ENCODE measurements around the gene OPTC.
"Not testable (repeated sequence)": the region's sequence is repeated elsewhere in the genome, so short reads cannot be mapped to it uniquely, and the experiment has no call there.

OPTC gene

GRCh38 chr1:203516906-203517305 is 23.0 kb downstream of the OPTC start:
- no peak for DNase-seq (ENCODE audit: low read depth in 2 of 2)

- no peak for DNase-seq (ENCODE audit: low read depth in 2 of 2)
These were observed 23.6 kb downstream of the OPTC start for GRCh38 chr1:203517426-203518110.

- DNase-seq (ENCODE audit: low read depth in 2 of 2), result not testable (repeated sequence)
These were observed 24.2 kb downstream of the OPTC start for GRCh38 chr1:203518139-203518538.

GRCh38 chr1:203518541-203518940 is 24.6 kb downstream of the OPTC start:
- no peak for DNase-seq (ENCODE audit: low read depth in 2 of 2)

DNA sequence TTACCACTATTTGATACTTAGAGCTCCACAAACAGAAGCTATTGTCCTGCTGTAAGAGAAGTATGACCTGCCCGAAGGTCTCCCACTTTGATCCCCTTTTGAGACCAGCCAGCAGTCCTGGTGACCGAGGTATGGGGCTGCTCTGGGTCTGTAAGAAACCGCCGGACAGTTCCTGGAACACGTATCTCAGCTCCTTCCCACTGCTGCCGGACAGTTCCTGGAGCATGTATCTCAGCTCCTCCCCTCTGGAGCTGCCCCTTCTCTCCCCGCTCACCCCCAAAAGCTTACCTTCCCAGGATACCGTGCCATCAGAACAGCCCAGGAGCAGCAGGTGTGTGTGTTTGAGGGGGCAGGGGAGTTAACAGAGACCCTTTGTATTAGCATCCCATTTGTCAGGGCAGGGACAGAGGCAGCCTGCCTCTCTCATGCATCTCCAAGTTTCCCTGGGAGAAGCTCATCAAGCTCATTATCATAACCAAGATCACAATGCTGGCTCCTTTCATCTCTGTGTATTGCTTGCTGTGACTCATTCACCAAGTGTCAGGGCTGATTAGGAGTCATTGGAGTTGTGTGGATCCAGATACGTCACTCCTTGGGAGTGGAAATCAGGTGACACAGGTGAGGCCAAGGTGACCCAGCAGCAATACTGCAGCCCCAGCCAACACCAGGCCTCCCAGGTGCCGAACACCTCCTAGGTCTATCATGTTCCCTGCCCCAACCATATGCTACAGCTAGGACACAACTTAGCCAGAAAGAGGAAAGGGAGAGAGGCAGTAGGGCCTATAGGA is 25.3 kb downstream of the OPTC start:
- DNase-seq (ENCODE audit: low read depth in 2 of 2), result no peak

DNA sequence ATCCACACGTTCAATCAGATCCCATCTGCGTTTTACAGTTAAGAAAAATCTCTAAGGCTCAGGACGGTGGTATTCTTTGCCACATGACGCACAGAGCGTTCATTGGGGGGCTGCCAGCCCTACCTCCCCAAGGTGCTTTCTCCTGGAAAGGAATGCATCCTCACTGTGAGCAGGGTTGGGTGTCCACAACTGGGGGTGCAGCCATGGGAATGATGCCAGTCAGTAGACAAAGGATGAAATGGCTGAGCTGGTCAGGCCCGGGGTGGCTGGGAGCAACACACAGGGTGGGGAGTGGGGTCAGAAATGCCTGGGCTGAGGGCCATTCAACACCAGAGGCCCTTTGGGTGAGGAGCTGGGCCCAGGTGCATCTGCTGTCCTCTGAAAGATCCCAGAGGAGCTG is 25.9 kb downstream of the OPTC start:
- no peak for DNase-seq (ENCODE audit: low read depth in 2 of 2)

- no peak for DNase-seq (ENCODE audit: low read depth in 2 of 2)
These were observed 26.4 kb downstream of the OPTC start for GRCh38 chr1:203520315-203520714.

DNA sequence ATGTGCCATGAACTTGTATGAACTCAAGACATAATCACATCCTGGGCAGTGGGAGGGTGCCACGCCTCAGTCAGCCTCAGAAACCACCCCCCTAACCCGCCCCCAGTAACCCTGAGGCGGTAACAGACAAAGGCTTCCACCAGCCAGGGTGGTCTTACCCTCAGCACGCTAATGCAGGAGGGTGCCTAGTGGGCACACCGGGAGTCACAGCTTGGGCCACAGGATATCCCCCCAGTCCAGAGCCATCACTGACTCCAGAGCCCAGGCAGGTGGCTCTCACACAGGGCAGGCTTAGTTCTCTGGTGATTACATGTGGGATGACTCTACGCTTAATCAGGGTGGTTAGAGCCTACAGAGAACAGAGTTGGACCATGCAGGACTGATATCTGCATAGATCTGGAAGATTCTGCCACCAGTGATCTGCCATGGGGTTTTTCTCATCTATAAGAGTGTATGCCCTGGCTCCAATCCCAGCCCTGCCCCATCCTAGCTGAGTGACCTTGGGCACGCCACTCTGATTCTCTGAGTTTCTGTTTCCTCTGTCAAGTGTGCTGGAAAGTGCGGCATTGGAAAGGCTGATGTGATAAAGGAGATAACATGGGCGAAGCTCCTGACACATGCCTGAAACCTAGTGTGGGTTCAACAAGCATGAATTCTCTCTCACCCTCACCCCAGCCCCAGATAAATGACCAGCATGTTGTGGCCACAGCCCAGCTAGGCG is 27.3 kb downstream of the OPTC start:
- no peak for DNase-seq (ENCODE audit: low read depth in 2 of 2)

DNA sequence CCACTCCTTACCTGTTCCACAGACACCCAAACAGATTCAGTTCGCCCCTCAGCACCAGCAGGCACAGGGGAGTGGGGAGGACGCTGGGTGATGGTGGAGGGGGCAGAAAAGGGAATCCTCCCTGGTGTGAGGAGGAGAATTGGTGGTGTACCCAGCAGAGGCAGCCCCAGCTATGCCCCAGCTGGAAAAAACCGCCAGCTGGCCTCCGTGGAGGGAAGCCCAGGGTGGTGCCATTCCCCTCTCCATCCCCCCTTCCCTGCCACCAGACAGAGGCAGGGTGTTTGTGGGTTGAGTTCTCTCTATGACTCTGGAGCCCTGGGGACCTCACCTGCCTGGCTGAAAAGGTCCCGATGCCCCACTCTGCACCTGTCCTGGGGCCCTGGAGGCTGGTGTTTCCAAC is 27.9 kb downstream of the OPTC start:
- DNase-seq (ENCODE audit: low read depth in 2 of 2), result no peak

DNA sequence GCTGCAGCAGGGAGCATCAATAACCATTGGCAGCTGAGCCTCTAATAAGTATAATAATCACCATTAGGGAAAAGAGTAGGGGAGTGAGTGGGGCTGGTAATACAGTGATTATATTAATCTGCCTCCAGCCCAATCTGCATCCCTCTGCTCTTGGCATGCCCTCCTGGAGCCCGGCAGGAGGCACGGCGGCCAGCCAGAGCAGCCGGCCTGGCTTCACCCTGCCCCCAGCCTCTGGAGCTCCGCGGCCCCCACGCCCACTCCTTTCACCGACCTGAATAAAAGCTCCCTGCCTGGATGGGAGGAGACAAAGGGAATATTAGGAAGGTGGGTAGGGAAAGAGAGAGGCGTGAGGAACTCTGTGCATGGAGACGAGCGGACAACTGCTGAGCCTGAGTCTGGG is 28.3 kb downstream of the OPTC start:
- no peak for DNase-seq (ENCODE audit: low read depth in 2 of 2)

GRCh38 chr1:203523667-203524066 is 29.7 kb downstream of the OPTC start:
- no peak for DNase-seq (ENCODE audit: low read depth in 2 of 2)

DNA sequence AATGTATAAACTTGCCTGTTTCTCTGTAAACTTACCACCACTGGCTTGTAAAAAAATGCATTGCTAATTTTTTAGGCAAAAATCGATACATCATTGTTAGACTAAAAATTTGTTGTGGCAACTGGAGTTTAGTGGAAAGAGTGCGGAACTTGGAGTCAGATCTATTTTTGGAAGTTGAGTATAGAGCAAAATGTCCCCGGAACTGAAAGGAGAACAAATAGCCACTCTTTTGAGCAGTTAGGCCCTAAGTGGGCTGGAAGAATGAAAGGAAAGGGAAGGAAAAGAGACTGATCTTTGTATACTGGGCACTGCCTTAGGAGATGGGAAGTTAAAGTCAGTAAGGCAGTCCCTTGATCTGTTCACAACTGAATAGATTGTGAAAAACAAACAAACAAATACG is 30.2 kb downstream of the OPTC start:
- no peak for DNase-seq (ENCODE audit: low read depth in 2 of 2)

- DNase-seq (ENCODE audit: low read depth in 2 of 2), result no peak
These were observed 30.9 kb downstream of the OPTC start for GRCh38 chr1:203524824-203525223.

DNA sequence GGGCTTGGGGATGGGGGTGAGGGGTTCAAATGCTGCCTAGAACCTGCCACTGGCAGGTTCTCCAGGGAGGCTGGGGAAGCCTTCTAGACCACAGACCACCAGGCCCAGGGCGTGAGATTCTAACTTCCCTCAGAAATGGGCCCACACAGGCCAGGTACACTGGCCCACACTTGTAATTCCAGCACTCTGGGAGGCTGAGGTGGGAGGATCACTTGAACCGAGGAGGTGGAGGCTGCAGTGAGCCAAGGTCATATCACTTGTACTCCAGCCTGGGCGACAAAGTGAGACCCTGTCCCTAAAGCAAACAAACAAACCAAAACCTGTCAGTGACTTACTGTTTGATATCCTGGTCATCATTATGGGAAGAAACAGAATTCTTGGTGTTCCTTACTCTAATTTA is 31.7 kb downstream of the OPTC start:
- DNase-seq (ENCODE audit: low read depth in 2 of 2), result no peak

- no peak for DNase-seq (ENCODE audit: low read depth in 2 of 2)
These were observed 32.2 kb downstream of the OPTC start for GRCh38 chr1:203526130-203526529.

DNA sequence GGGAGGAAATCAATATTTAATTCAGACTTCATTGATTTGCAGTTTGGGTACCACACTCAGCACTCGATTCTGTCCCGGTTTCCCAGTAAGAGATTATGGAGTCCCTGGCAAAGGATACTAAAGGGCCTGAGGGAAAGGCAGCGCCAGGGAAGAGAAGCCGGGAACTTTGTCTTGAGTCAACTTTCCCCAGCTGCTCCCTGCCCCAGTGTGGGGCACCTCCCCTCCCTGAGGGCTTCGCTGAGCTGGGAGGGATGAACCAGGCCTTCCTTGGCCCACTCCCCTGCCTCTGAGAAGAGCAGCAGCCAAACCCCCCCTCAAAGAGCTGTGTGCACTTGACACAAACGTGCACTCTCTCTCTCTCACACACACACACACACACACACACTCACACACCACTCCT is 32.6 kb downstream of the OPTC start:
- no peak for DNase-seq (ENCODE audit: low read depth in 2 of 2)

DNA sequence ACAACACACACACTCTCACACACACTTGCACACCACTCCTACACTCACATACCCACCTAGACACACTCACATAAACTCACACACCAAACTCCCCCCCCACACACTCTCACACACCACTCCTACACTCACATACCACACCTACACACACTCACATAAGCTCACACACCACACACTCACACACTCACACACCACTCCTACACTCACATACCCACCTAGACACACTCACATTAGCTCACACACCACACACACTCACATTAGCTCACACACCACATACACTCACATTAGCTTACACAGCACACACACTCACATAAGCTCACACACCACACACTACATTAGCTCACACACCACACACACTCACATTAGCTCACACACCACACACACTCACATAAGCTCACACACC is 33.1 kb downstream of the OPTC start:
- no peak for DNase-seq (ENCODE audit: low read depth in 2 of 2)

DNA sequence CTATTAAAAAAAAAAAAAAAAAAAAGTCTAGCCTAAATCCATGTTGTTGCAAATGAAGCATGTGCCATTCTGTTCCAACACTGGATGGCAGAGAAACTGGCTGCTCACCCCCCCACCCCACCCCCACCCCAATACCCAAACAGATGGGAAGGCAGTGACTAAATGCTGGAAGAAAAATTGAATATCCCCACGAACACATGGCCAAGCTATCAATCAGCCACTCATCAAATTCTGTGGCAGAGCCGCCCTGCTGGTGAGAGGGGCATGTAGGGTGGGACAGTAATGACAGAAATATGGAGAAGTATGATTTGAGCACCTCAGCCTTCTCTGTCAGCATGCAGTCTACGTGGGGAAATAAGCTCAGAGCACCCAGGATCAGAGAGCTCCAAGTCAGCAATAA is 34.1 kb downstream of the OPTC start:
- no peak for DNase-seq (ENCODE audit: low read depth in 2 of 2)

DNA sequence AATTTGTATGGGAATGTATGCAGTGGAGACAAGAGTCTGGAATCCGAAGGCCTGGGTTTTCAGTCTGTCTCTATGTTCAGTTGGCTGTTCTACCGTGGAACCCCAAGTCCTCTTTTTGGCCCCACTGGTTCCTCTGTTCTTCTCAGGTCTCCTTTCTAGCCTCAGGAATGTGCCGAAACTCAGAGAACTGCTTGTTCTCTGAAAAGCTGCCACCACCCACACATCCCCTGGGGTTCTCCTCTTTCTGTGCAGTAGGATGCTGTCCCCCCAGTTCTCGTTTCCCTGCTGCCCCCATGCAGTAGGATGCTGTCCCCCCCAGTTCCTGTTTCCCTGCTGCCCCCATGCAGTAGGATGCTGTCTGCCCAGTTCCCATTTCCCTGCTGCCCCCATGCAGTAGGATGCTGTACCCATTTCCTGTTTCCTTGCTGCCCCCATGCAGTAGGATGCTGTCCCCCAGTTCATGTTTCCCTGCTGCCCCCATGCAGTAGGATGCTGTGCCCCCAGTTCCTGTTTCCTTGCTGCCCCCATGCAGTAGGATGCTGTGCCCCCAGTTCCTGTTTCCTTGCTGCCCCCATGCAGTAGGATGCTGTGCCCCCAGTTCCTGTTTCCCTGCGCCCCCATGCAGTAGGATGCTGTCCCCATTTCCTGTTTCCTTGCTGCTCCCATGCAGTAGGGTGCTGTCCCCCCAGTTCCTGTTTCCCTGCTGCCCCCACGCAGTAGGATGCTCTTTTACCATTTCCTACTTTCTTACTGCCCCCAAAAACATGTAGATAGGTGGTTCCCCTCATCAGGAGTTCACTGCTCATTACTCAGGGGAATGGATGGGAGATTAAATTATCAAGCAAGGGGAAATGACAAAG is 35.3 kb downstream of the OPTC start:
- DNase-seq (ENCODE audit: low read depth in 2 of 2), result no peak

DNA sequence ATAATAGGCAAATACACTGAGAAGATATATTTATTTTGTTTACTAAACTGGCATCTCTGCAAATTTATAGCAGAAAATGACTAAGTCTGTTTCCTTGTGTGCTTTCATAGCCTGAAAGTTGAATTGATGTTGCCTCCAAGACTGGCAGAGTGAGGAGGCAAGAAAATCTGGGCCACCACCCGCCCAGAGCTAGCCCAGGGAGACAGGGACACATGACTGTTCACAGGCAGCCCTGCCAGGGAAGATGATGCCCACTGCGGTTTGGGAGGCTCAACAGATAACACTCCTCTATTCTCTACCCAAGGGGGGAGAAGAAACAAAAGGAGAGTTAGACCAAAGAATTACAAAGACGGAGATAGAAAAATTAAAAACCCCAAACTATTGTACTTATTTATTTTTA is 37.1 kb downstream of the OPTC start:
- DNase-seq (ENCODE audit: low read depth in 2 of 2), result no peak

GRCh38 chr1:203534012-203534411 is 40.1 kb downstream of the OPTC start:
- no peak for DNase-seq (ENCODE audit: low read depth in 2 of 2)

- DNase-seq (ENCODE audit: low read depth in 2 of 2), result no peak
These were observed 40.6 kb downstream of the OPTC start for GRCh38 chr1:203534526-203534925.
